Measurements from ENCODE around the gene CUX1. TPM values are rescaled to one million over a fixed set of nuclear protein-coding genes. Genes with fewer than 3 reads are reported as not detected.

CUX1 gene, protein sequence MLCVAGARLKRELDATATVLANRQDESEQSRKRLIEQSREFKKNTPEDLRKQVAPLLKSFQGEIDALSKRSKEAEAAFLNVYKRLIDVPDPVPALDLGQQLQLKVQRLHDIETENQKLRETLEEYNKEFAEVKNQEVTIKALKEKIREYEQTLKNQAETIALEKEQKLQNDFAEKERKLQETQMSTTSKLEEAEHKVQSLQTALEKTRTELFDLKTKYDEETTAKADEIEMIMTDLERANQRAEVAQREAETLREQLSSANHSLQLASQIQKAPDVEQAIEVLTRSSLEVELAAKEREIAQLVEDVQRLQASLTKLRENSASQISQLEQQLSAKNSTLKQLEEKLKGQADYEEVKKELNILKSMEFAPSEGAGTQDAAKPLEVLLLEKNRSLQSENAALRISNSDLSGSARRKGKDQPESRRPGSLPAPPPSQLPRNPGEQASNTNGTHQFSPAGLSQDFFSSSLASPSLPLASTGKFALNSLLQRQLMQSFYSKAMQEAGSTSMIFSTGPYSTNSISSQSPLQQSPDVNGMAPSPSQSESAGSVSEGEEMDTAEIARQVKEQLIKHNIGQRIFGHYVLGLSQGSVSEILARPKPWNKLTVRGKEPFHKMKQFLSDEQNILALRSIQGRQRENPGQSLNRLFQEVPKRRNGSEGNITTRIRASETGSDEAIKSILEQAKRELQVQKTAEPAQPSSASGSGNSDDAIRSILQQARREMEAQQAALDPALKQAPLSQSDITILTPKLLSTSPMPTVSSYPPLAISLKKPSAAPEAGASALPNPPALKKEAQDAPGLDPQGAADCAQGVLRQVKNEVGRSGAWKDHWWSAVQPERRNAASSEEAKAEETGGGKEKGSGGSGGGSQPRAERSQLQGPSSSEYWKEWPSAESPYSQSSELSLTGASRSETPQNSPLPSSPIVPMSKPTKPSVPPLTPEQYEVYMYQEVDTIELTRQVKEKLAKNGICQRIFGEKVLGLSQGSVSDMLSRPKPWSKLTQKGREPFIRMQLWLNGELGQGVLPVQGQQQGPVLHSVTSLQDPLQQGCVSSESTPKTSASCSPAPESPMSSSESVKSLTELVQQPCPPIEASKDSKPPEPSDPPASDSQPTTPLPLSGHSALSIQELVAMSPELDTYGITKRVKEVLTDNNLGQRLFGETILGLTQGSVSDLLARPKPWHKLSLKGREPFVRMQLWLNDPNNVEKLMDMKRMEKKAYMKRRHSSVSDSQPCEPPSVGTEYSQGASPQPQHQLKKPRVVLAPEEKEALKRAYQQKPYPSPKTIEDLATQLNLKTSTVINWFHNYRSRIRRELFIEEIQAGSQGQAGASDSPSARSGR (N-terminal part only)
- 10 to 100 TPM; 42.0 to 47.5 TPM for total RNA-seq

DNA sequence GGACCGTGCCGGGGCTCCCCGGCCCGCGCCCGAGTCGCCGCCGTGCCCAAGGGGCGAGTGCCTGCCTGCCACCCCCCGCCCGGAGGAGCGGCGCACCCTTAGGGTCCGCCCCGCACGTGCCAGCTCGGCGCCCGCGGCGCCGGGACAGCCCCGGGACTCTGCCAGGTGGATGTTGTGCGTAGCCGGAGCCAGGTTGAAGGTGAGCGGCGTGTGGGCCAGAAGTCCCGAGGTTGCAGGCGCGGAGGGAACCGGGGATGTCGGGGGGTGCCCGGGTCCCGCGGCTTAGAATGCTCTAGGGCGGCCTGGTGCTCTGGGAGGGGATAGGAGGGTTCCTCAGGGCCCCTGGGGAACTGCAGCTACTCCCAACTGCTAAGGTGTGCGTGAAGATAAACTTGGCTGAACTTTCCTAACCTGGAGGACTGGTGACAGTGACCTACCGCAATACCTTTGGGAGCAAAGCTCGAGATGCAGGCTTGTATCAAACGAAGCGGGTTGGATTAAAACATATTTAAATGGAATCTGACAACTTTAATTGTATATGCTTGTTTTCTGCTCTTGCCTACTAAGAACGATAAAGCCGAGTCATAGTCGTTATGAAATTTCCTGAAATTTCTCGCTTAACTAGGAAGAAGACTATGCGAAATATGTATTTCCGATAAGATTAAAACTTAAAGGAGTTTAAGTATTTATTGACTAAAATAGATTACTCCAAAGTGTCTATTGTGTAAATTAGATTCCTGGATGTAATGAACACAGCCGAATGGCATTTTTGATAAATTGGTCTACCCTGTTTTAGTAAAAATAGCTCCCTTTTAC is at the start of gene CUX1:
Gene CUX1, plus strand, starts transcription at position 156 of the 816 bp plus-strand sequence. Its CDS starts 14 bp downstream, at position 170.
- Histone ChIP-seq H3K27me3 (no peaks in the 10 kb centered on the region), H3K4me1 (peaks cover 20% of the 10 kb centered on the region), H3K36me3 (replicated peaks in 1 of 2; ENCODE audit: insufficient read depth in 1 of 2, low read depth in 2 of 2) (no peaks in the 10 kb centered on the region), H3K4me3 (peak within 1 kb of the TSS; percentile 59 to 71), H3K27ac (peak within 1 kb of the TSS in 3 of 4 donors; percentile 1 to 52 (median 44)), H3K9me3 (no peaks in the 10 kb centered on the region)
- intact Hi-C loops (cut with DNase I) = no loop called here
- 7 to 26% methylated on average over 14 to 36 of the region's 49 CpGs for WGBS, 2 donors
- no peak for TF ChIP-seq POLR2A (IDR thresholded peaks at IDR 0.05)
- TF ChIP-seq, protein P1, sequence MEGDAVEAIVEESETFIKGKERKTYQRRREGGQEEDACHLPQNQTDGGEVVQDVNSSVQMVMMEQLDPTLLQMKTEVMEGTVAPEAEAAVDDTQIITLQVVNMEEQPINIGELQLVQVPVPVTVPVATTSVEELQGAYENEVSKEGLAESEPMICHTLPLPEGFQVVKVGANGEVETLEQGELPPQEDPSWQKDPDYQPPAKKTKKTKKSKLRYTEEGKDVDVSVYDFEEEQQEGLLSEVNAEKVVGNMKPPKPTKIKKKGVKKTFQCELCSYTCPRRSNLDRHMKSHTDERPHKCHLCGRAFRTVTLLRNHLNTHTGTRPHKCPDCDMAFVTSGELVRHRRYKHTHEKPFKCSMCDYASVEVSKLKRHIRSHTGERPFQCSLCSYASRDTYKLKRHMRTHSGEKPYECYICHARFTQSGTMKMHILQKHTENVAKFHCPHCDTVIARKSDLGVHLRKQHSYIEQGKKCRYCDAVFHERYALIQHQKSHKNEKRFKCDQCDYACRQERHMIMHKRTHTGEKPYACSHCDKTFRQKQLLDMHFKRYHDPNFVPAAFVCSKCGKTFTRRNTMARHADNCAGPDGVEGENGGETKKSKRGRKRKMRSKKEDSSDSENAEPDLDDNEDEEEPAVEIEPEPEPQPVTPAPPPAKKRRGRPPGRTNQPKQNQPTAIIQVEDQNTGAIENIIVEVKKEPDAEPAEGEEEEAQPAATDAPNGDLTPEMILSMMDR (IDR thresholded peaks at IDR 0.05) = peak in 1 of 7 experiments; percentile 8
- ATAC-seq (no peak), DNase-seq (peak; percentile 43 to 61 (median 47))

DNA sequence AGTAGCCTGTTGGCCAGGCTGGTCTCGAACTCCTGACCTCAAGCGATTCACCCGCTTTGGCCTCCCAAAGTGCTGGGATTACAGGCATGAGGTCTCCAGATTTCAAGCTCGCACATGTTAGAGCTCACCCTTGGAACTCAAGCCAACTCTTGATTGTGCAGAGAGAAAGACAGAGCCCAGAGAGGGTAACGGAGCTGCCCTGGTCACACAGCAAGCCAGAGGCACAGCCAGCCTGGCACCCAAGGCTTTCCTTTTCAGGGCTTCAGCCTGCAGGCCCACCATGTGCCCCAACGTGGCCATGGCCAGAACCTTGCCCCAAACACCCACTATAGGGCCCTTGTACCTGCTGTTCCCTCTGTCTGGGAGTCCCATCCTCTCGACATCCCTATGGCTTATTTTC is 49.1 kb upstream of the CUX1 start:
- H3K27me3 ChIP-seq = no peaks in the 10 kb centered on the region
- no peak overlapping the region for H3K4me3 ChIP-seq
- WGBS, 2 donors = 77 to 89% methylated on average over 6 to 7 of the region's 7 CpGs
- H3K4me1 ChIP-seq = no peaks in the 10 kb centered on the region
- ATAC-seq = no peak
- TF ChIP-seq, protein P1 (IDR thresholded peaks at IDR 0.05) = no peak
- no peak for TF ChIP-seq POLR2A (IDR thresholded peaks at IDR 0.05)
- no peak for DNase-seq
- H3K36me3 ChIP-seq (replicated peaks in 1 of 2; ENCODE audit: insufficient read depth in 1 of 2, low read depth in 2 of 2) = no peaks in the 10 kb centered on the region
- intact Hi-C loops (cut with DNase I) = no loop called here
- H3K27ac ChIP-seq = no peak overlapping the region
- no peaks in the 10 kb centered on the region for H3K9me3 ChIP-seq

DNA sequence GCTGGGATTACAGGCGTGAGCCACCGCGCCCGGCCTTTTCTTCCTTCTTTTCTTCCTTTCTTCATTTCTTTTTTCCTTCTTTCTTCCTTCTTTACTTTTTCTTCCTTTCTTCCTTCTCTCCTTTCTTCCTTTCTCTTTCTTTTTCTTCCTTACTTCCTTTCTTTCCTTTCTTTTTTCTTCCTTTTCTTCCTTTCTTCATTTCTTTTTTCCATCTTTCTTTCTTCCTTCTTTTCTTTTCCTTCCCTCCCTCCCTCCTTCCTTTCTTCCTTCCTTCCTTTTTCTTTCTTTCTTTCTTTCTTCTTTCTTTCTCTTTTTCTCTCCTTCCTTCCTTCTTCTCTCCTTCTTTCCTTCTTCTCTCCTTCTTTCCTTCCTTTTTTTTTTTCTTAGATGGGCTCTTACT is 47.0 kb upstream of the CUX1 start:
- no peaks in the 10 kb centered on the region for H3K36me3 ChIP-seq (replicated peaks in 1 of 2; ENCODE audit: insufficient read depth in 1 of 2, low read depth in 2 of 2)
- no peak overlapping the region for H3K27ac ChIP-seq
- intact Hi-C loops (cut with DNase I) = no loop called here
- no peaks in the 10 kb centered on the region for H3K4me1 ChIP-seq
- no peak overlapping the region for H3K4me3 ChIP-seq
- WGBS, 2 donors = 88 to 98% methylated on average over 4 of the region's 4 CpGs
- H3K27me3 ChIP-seq = no peaks in the 10 kb centered on the region
- no peaks in the 10 kb centered on the region for H3K9me3 ChIP-seq
- no peak for DNase-seq
- TF ChIP-seq, protein P1 (IDR thresholded peaks at IDR 0.05) = no peak
- TF ChIP-seq POLR2A (IDR thresholded peaks at IDR 0.05) = no peak
- ATAC-seq = no peak

All from body of pancreas (tissue), 4 donors.